GM21576 (cell line): ENCODE results near the gene OR2D2.
A peak's percentile ranks its signal among the peaks of the same experiment; 100 is the strongest.
"Not testable (repeated sequence)": the region's sequence is repeated elsewhere in the genome, so short reads cannot be mapped to it uniquely, and the experiment has no call there.

Experiments used
- ATAC-seq: cut with Tn5 transposase; IDR thresholded peaks from one replicate; pipeline ENCODE4 v1.9.1; 2021; ENCODE audit warnings: mild to moderate bottlenecking, moderate library complexity; ENCODE audit not compliant: unreplicated experiment

Gene OR2D2

DNA sequence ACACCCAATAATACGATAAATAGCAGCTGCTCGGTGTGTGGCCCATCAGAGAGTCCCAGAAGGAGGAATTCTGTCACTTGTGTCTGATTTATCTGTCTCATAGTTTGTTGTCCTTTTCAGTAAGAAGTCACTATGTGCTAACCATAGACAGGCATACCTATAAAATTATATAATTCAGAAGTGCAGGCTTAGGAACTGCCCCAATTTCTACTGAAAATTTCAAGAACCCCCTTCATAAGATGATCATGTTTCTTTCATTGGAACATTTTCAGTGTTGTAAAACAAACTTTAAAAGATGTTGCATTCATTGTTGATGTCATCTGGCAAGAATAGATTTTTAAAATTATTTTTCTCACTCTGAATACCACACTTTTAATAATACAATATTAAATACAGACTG is at the start of gene OR2D2:
OR2D2 (minus strand) TSS at position 101 of the 400 bp plus-strand sequence; CDS start at position 101, 0 bp downstream.
- no peak for ATAC-seq

GRCh38 chr11:6941970-6942369 is 49.7 kb upstream of the OR2D2 start:
- no peak for ATAC-seq

- no peak for ATAC-seq
These were observed 39.8 kb upstream of the OR2D2 start for GRCh38 chr11:6932145-6932544.

GRCh38 chr11:6931146-6931713 is 38.9 kb upstream of the OR2D2 start:
- ATAC-seq: no peak

DNA sequence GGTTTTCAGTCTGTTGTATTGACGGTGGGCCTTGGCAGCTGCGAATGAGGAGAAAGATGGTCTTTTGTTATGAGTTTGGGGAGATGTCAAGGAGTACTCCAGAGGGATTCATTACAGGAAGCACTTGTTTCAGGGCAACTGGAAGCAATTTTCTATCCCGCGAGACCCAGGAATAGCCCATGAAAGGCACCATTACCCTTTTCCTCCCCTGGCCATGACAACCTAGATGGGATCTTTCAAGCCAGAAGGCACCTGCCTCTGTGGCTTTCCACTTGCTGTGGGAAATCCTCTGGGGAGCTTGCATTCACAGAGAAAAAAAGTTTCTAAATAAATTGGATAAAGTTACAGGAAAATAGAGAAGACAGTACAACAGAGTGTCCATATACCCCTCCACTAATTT is 36.6 kb upstream of the OR2D2 start:
- no peak for ATAC-seq

DNA sequence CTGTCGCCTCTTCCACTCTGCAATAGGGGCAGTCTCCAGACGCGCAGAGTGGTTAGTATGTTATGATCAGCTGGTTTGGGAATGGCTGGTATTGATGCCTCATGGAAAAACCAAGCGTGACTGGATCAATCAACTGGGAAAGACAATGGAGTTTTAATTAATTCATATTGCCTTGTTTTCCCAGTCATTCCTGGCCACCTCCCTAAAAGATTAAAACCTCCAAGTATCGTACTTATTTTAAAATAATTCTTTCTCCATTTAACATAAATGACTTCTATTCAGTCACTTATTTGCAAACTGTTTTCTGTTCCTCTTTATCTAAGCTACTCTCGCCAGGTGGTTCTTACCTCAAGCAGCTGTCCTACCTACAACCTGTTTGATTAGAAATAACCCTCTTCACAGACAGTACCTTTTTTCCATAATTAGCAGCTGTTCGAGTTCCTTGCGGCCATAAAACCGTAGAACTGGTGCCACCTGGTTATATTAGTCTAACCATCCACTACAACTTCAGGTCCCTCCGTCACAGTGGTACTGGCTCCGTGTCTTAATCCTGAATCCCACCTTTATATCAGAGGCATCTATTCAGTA is 34.8 kb upstream of the OR2D2 start:
- peak; percentile 86 for ATAC-seq

- peak; percentile 53 for ATAC-seq
These were observed 34.1 kb upstream of the OR2D2 start, which contains the start of gene ZNF215 for GRCh38 chr11:6926208-6927029. TSS of gene ZNF215 (plus strand) at chr11:6926426. CDS start at chr11:6932273, 5,847 bp downstream.

DNA sequence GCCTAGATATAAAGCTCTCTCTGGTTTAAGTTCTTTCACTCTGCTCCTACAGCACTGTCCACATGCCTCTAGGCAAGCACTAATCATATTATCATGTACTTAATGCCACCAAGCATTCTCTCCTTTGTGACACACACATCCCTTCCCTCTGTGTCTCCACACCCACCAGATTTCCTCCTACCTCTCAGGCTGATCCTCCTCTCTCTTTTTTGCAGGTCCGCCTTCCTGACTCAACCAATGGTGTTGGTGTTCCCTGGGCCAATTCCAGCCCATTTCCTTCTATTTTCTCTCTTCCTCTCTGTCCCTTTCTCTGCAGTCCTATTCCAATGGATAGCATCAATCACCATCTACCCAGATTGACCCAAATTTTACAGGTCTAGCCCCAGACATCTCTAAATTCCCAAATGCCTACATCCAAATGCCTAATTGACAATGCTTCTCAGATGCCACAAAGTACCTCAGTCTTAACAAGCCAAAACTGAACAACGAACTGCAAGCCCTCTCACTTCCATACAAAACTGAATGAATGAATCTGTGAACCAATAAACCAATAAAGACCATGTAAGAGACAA is 33.4 kb upstream of the OR2D2 start:
- ATAC-seq: peak; percentile 4

- no peak for ATAC-seq
These were observed 32.8 kb upstream of the OR2D2 start for GRCh38 chr11:6925007-6925577.

- ATAC-seq: no peak
These were observed 28.4 kb upstream of the OR2D2 start, which contains the start of gene OR2D3 for GRCh38 chr11:6920702-6921101. TSS of gene OR2D3 (plus strand) at chr11:6921002. CDS start at chr11:6921002, 0 bp downstream.

DNA sequence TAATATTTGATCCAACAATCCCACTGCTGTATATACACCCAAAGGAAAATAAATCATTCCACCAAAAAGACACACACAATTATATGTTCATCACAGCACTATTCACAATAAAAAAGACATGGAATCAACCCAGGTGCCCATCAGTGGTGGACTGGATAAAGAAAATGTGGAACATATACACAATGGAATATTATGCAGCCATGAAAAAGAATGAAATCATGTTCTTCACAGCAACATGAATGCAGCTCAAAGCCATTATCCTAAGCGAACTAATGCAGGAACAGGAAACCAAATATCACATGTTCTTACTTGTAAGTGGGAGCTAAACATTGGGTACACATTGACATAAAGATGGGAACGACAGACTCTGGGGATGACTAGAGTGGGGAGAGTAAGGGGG is 27.4 kb upstream of the OR2D2 start:
- no peak for ATAC-seq

- ATAC-seq: no peak
These were observed 19.6 kb upstream of the OR2D2 start for GRCh38 chr11:6911948-6912347.

- no peak for ATAC-seq
These were observed 19.1 kb upstream of the OR2D2 start for GRCh38 chr11:6911378-6911777.

DNA sequence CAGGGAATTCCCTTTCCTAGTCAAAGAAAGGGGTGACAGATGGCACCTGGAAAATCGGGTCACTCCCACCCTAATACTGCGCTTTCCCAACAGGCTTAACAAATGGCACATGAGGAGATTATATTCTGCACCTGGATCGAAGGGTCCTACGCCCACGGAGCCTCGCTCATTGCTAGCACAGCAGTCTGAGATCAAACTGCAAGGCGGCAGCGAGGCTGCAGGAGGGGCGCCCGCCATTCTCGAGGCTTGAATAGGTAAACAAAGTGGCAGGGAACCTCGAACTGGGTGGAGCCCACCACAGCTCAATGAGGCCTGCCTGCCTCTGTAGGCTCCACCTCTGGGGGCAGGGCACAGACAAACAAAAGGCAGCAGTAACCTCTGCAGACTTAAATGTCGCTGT is 12.5 kb upstream of the OR2D2 start:
- not testable (repeated sequence) for ATAC-seq

GRCh38 chr11:6900327-6900999 is 8.2 kb upstream of the OR2D2 start:
- no peak for ATAC-seq

GRCh38 chr11:6898911-6899310 is 6.6 kb upstream of the OR2D2 start:
- no peak for ATAC-seq

- peak; percentile 89 for ATAC-seq
These were observed 2.7 kb upstream of the OR2D2 start for GRCh38 chr11:6895010-6895409.

DNA sequence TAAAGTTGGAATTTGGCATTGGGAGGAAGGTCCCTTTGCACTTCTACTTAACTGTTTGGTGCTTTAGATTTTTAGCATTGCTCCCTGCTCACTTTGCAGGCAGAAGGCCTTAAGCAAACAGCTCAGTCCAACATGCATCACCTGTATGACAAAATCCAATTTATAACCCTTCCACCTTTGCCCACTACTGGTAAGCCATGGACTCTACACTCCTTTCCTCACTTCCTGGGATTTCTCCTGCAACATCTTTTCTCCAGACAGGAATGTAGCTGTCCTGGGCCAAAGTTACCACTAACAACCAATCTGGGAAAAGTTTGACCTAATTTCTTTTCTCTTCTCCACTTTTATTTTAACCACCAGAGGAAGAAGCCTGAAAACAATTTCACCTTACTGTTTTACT is 1.8 kb upstream of the OR2D2 start:
- no peak for ATAC-seq

GRCh38 chr11:6889835-6890234 is 2.5 kb downstream of the OR2D2 start:
- ATAC-seq: no peak

DNA sequence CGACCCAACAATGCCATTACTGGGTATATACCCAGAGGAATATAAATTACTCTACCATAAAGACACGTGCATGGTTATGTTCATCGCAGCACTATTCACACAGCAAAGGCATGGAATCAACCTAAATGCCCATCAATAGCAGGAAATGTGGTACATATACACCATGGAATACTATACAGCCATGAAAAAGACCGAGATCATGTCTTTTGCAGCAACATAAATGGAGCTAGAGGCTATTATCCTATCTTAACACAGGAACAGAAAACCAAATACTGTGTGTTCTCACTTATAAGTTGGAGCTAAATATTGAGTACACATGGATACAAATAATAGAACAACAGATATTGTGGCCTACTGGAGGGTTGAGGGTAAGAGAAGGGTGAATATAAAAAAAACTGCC is 3.5 kb downstream of the OR2D2 start:
- ATAC-seq: no peak

DNA sequence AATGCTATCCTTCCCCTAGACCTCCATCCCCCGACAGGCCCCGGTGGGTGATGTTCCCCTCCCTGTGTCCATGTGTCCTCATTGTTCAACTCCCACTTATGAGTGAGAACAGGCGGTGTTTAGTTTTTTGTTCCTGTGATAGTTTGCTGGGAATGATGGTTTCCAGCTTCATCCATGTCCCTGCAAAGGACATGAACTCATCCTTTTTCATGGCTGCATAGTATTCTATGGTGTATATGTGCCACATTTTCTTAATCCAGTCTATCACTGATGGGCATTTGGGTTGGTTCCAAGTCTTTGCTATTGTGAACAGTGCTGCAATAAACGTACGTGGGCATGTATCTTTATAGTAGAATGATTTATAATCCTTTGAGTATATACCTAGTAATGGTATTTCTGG is 4.6 kb downstream of the OR2D2 start:
- ATAC-seq: not testable (repeated sequence)
